GM12878 (cell line): ENCODE results near the gene CDH16. TPM values are rescaled to one million over a fixed set of nuclear protein-coding genes. Genes with fewer than 3 reads are reported as not detected.

Source experiments
- ATAC-seq: fragments of 200-7000 bp; cut with Tn5 transposase; 3 replicates; pipeline ENCODE4 v1.9.1; 2020; ENCODE audit warnings: mild to moderate bottlenecking, moderate library complexity
- BruUV-seq: library from RNA; stranded (reverse); fragments of 400-500 nt; replicated peaks from 2 replicates; lab custom pipeline; 2021; lab: Mats Ljungman, UMichigan
- CTCF ChIA-PET: fragments of 300-600 bp; sonication (Branson Sonifier 250); formaldehyde crosslinking; extraction: SDS; loops from one replicate; lab custom pipeline; 2021; ENCODE audit warnings: inconsistent platforms; lab: Yijun Ruan, JAX
- POLR2A ChIA-PET: fragments of 350-600 bp; formaldehyde crosslinking; extraction: SDS; loops from one replicate; lab custom pipeline; 2021; ENCODE audit warnings: inconsistent platforms; lab: Charles Lee
- RAD21 ChIA-PET: fragments of 300-600 bp; sonication (Branson Sonifier 250); formaldehyde crosslinking; loops from one replicate; lab custom pipeline; 2023; ENCODE audit warnings: antibody characterized with exemption; ENCODE audit not compliant: unreplicated experiment; lab: Charles Lee
- SMC1A ChIA-PET: fragments of 300-600 bp; sonication (Branson Sonifier 250); formaldehyde crosslinking; loops from one replicate; lab custom pipeline; 2023; ENCODE audit not compliant: unreplicated experiment, uncharacterized antibody; lab: Charles Lee
- DNase-seq: peaks from one replicate; pipeline ENCODE4 v3.0.0-alpha.2; 2011; ENCODE audit warnings: low read depth, low spot score
- FAIRE-seq: peaks from 3 replicates; lab custom pipeline; 2011; peaks lifted over from hg19 to GRCh38; lab: Jason Lieb, UNC
- H2AFZ ChIP-seq: 2 replicates; pipeline ENCODE4 v1.6.0; 2011; ENCODE audit warnings: low read depth, low read length, control low read depth; ENCODE audit not compliant: control insufficient read depth
- H3K27ac ChIP-seq: 2 replicates; pipeline ENCODE4 v1.5.1; 2011; ENCODE audit warnings: control low read depth; ENCODE audit not compliant: control insufficient read depth, insufficient read depth
- H3K27me3 ChIP-seq, 2 experiments: replicated peaks in 1 of 2; 2 replicates each; pipeline versions ENCODE4 v1.6.0 to v1.6.1; 2011; ENCODE audit warnings: low read length in 1 of 2; ENCODE audit not compliant: control insufficient read depth in 2 of 2, insufficient read depth in 2 of 2
- H3K36me3 ChIP-seq, 2 experiments: 2 replicates each; pipeline ENCODE4 v1.5.1; 2011; ENCODE audit warnings: low read length in 1 of 2; ENCODE audit not compliant: control insufficient read depth in 2 of 2, insufficient read depth in 2 of 2
- H3K4me1 ChIP-seq: 2 replicates; pipeline ENCODE4 v1.6.1; 2011; ENCODE audit warnings: mild to moderate bottlenecking, low read length, moderate library complexity, mixed read lengths; ENCODE audit not compliant: control insufficient read depth, insufficient read depth
- H3K4me2 ChIP-seq: 2 replicates; pipeline ENCODE4 v1.6.0; 2011; ENCODE audit warnings: control low read depth; ENCODE audit not compliant: control insufficient read depth, insufficient read depth
- H3K4me3 ChIP-seq: fragments of 200-600 bp; sonication (generic); 2 replicates; pipeline ENCODE4 v1.5.1; 2016
- H3K79me2 ChIP-seq: 2 replicates; pipeline ENCODE4 v1.6.0; 2011; ENCODE audit warnings: low read length; ENCODE audit not compliant: control insufficient read depth, insufficient read depth
- H3K9ac ChIP-seq: 2 replicates; pipeline ENCODE4 v1.8.0; 2011; ENCODE audit warnings: low read length, control low read depth, mixed read lengths; ENCODE audit not compliant: control insufficient read depth, insufficient read depth
- H3K9me3 ChIP-seq: replicated peaks from 3 replicates; pipeline ENCODE4 v1.5.1; 2011; ENCODE audit warnings: mild to moderate bottlenecking, low read length; ENCODE audit not compliant: control insufficient read depth, insufficient read depth
- H4K20me1 ChIP-seq: 2 replicates; pipeline ENCODE4 v1.6.0; 2011; ENCODE audit not compliant: control insufficient read depth, insufficient read depth
- KDM1A ChIP-seq: fragments of 200-600 bp; sonication (generic); IDR thresholded peaks from 2 replicates; pipeline ENCODE4 v1.6.1; 2016; ENCODE audit warnings: borderline replicate concordance
- MTA2 ChIP-seq: fragments of 450-650 bp; IDR thresholded peaks from 2 replicates; pipeline ENCODE4 v1.6.1; 2016; ENCODE audit warnings: low read depth, mild to moderate bottlenecking, moderate library complexity
- NFIC ChIP-seq: IDR thresholded peaks from 2 replicates; pipeline ENCODE4 v1.6.1; 2012; ENCODE audit warnings: low read depth, mild to moderate bottlenecking, inconsistent platforms, low read length, moderate library complexity
- NR2F1 ChIP-seq: fragments of 450-650 bp; conservative IDR thresholded peaks from 2 replicates; pipeline ENCODE4 v1.6.1; 2017; ENCODE audit warnings: mild to moderate bottlenecking
- PML ChIP-seq: IDR thresholded peaks from 2 replicates; pipeline ENCODE4 v1.6.1; 2012; ENCODE audit warnings: low read length, inconsistent platforms
- SRF ChIP-seq, 2 experiments: IDR thresholded peaks; 2 replicates each; pipeline ENCODE4 v1.6.1; 2011; ENCODE audit warnings: low read depth in 2 of 2, low read length in 2 of 2, mild to moderate bottlenecking in 1 of 2, moderate library complexity in 1 of 2
- WRNIP1 ChIP-seq: IDR thresholded peaks from 2 replicates; pipeline ENCODE4 v1.6.1; 2011; ENCODE audit warnings: low read depth, low read length, improper control_type of control experiment, borderline replicate concordance
- ZNF24 ChIP-seq: fragments of 450-650 bp; IDR thresholded peaks from 2 replicates; pipeline ENCODE4 v1.6.1; 2017; ENCODE audit warnings: antibody characterized with exemption, mild to moderate bottlenecking
- WGBS: methylation state at CpG from one replicate; pipeline ENCODE4 v1.1.6; 2016; ENCODE audit warnings: low lambda C conversion rate; ENCODE audit not compliant: insufficient replicate concordance, insufficient coverage; ENCODE audit errors: missing lambda C conversion rate; 5-methylcytosine and 5-hydroxymethylcytosine counted together
- in situ Hi-C: fragments of 300-500 bp; cut with MboI; formaldehyde crosslinking; loops from 9 replicates; pipeline ENCODE4 v1.14.3; 2018; ENCODE audit warnings: mixed read lengths
- intact Hi-C: fragments of 100-400 bp; cut with micrococcal nuclease; formaldehyde crosslinking; loops from one replicate; pipeline ENCODE4 v1.14.2; 2022; ENCODE audit not compliant: unreplicated experiment
- polyA plus RNA-seq, 11 experiments: library from polyadenylated mRNA; depleted of rRNA in 4 of 11; unstranded in 6 of 11; stranded (reverse) in 5 of 11; fragments of >200 nt; fragmentation: Nextera tagmentation in 4 of 11; fragmentation: Illumina TruSeq in 1 of 11; extraction: Ambion mirVana in 4 of 11; extraction: Trizol in 1 of 11; gene quantifications; 1 replicate in 1 of 11; 2 replicates in 10 of 11; pipeline versions ENCODE4 v1.2.1 to v1.2.3, GENCODE V29; 2011 to 2016; ENCODE audit warnings: inconsistent platforms in 2 of 11, missing spikeins in 2 of 11, low read depth in 1 of 11
- total RNA-seq, 4 experiments: library from RNA; depleted of rRNA in 3 of 4; stranded (reverse); fragments of >200 nt in 3 of 4; fragmentation: Illumina TruSeq in 1 of 4; extraction: Trizol in 1 of 4; gene quantifications; 2 replicates each; pipeline versions ENCODE4 v1.2.1 to v1.2.3, GENCODE V29; 2013 to 2021
- TF ChIP-seq, protein P1 (sequence below): IDR thresholded peaks from 2 replicates; pipeline ENCODE4 v1.6.1; 2012; ENCODE audit warnings: mild to moderate bottlenecking, low read depth, low read length

Gene CDH16
- total and polyA plus RNA-seq, 10 of the 15 experiments (the other 5 are each of a cell fraction or from before 2014, with no cell fraction given) = 0.05 TPM; not detected in 9

DNA sequence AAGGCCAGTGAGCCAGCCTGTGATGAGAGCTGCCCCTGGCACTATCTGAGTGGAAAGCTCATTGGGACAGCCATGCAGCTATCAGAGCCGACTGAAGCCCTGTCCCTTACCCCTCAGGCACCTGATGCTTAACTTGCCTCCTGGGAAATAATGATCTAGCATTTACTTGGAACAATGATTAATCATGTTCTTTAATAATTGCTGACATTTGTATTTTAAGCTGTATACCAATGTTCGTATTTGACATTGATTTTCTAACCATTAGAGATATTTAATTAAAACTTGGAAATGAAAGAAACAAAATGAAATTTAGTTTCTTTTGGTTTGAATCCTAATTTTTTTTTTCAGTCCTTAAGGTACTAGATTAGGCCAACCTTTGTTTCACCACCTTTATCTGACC, 27.9 kb downstream of the CDH16 start:
- no peak for DNase-seq
- no peak overlapping the region for H2AFZ ChIP-seq
- intact Hi-C loops (no loop called here), in situ Hi-C loops (no loop called here)
- peaks cover 0 to 3% of the 10 kb centered on the region in 2 experiments; a peak in 3 of 4 replicates for H3K36me3 ChIP-seq
- no peaks in the 10 kb centered on the region; the same call in 1 of the 2 replicates for H3K4me1 ChIP-seq
- no peaks in the 10 kb centered on the region for H3K27me3 ChIP-seq
- no peak overlapping the region for H3K4me2 ChIP-seq
- H4K20me1 ChIP-seq = no peaks in the 10 kb centered on the region
- RAD21 ChIA-PET = interaction anchor here (1.1 kb wide), 1 partner anchor 10 kb away, joined by 3 read pairs; the partner anchor contains the start of gene PDP2
- BruUV-seq = no TSS peak
- POLR2A ChIA-PET = interaction anchor here (1.5 kb wide), 1 partner anchor 8 kb away, joined by 5 read pairs; no protein-coding TSS in a partner anchor
- H3K27ac ChIP-seq = no peak overlapping the region
- H3K9ac ChIP-seq = no peak overlapping the region
- TF ChIP-seq WRNIP1 (no peak), PML (no peak), NFIC (no peak), ZNF24 (no peak), SRF (IDR thresholded peaks at IDR 0.05; ENCODE audit: low read depth in 2 of 2, low read length in 2 of 2) (no peak), NR2F1 (no peak), MTA2 (no peak), KDM1A (no peak)
- TF ChIP-seq, protein P1, sequence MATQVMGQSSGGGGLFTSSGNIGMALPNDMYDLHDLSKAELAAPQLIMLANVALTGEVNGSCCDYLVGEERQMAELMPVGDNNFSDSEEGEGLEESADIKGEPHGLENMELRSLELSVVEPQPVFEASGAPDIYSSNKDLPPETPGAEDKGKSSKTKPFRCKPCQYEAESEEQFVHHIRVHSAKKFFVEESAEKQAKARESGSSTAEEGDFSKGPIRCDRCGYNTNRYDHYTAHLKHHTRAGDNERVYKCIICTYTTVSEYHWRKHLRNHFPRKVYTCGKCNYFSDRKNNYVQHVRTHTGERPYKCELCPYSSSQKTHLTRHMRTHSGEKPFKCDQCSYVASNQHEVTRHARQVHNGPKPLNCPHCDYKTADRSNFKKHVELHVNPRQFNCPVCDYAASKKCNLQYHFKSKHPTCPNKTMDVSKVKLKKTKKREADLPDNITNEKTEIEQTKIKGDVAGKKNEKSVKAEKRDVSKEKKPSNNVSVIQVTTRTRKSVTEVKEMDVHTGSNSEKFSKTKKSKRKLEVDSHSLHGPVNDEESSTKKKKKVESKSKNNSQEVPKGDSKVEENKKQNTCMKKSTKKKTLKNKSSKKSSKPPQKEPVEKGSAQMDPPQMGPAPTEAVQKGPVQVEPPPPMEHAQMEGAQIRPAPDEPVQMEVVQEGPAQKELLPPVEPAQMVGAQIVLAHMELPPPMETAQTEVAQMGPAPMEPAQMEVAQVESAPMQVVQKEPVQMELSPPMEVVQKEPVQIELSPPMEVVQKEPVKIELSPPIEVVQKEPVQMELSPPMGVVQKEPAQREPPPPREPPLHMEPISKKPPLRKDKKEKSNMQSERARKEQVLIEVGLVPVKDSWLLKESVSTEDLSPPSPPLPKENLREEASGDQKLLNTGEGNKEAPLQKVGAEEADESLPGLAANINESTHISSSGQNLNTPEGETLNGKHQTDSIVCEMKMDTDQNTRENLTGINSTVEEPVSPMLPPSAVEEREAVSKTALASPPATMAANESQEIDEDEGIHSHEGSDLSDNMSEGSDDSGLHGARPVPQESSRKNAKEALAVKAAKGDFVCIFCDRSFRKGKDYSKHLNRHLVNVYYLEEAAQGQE = no peak
- CTCF ChIA-PET = interaction anchor here (0.8 to 9.7 kb wide), 7 partner anchors 7 to 35 kb away, joined by 3 to 77 read pairs (median 6); partner anchors contain the start of genes PDP2 and RRAD
- no peak for FAIRE-seq
- 96% methylated on average over 2 of the region's 2 CpGs for WGBS
- no peak for ATAC-seq
- no peaks in the 10 kb centered on the region for H3K79me2 ChIP-seq
- no peak overlapping the region for H3K4me3 ChIP-seq
- no peaks in the 10 kb centered on the region for H3K9me3 ChIP-seq
- SMC1A ChIA-PET = interaction anchor here (0.8 to 1.5 kb wide), 4 partner anchors 9 to 86 kb away, joined by 3 to 4 read pairs (median 4); no protein-coding TSS in a partner anchor
